CD14-positive monocyte (primary cell): ENCODE results near the gene KLHL6. TPM values are rescaled to one million over a fixed set of nuclear protein-coding genes. Genes with fewer than 3 reads are reported as not detected.

ENCODE experiments used
- DNase-seq, 3 donors: peaks; one replicate each; pipeline ENCODE4 v3.0.0-alpha.2; 2011 to 2022
- H2AFZ ChIP-seq: 2 replicates; pipeline ENCODE4 v1.6.0; 2012; ENCODE audit warnings: mild to moderate bottlenecking, low read depth, low read length, inconsistent platforms; ENCODE audit not compliant: insufficient read depth, poor library complexity, severe bottlenecking
- H3K27ac ChIP-seq, 2 donors: 1 replicate in 1 of 2; 2 replicates in 1 of 2; pipeline ENCODE4 v1.5.1; 2012 to 2013; ENCODE audit warnings: low read length in 2 of 2, control low read depth in 1 of 2, inconsistent platforms in 1 of 2, low read depth in 1 of 2, mild to moderate bottlenecking in 1 of 2
- H3K27me3 ChIP-seq, 2 donors: one replicate each; pipeline versions ENCODE4 v1.6.0 to v1.6.1; 2011 to 2013; ENCODE audit warnings: low read length in 2 of 2; ENCODE audit not compliant: control insufficient read depth in 2 of 2, insufficient read depth in 2 of 2
- H3K36me3 ChIP-seq, 2 donors: replicated peaks in 1 of 2; 1 replicate in 1 of 2; 2 replicates in 1 of 2; pipeline versions ENCODE4 v1.5.1 to v1.6.1; 2012 to 2013; ENCODE audit warnings: low read length in 2 of 2, control low read depth in 1 of 2, inconsistent platforms in 1 of 2, mild to moderate bottlenecking in 1 of 2; ENCODE audit not compliant: insufficient read depth in 2 of 2, control insufficient read depth in 1 of 2
- H3K4me1 ChIP-seq, 2 donors: 1 replicate in 1 of 2; 2 replicates in 1 of 2; pipeline versions ENCODE4 v1.5.1 to v1.6.1; 2012 to 2013; ENCODE audit warnings: low read length in 2 of 2, control low read depth in 1 of 2, inconsistent platforms in 1 of 2, mild to moderate bottlenecking in 1 of 2, moderate library complexity in 1 of 2; ENCODE audit not compliant: insufficient read depth in 2 of 2, control insufficient read depth in 1 of 2
- H3K4me2 ChIP-seq: replicated peaks from 2 replicates; pipeline ENCODE3; 2012; ENCODE audit warnings: low read length, moderate library complexity, mild to moderate bottlenecking; ENCODE audit not compliant: poor library complexity, severe bottlenecking; ENCODE audit errors: extremely low read depth
- H3K4me3 ChIP-seq, 3 experiments: fragments of 200-600 bp in 1 of 3; sonication (generic) in 1 of 3; replicated peaks in 1 of 3; 1 replicate in 2 of 3; 2 replicates in 1 of 3; pipeline ENCODE4 v1.5.1; 2011 to 2013; ENCODE audit warnings: low read length in 3 of 3, mild to moderate bottlenecking in 3 of 3, control low read depth in 2 of 3, low read depth in 2 of 3, inconsistent platforms in 1 of 3, moderate library complexity in 1 of 3
- H3K79me2 ChIP-seq: 2 replicates; pipeline ENCODE4 v1.6.0; 2012; ENCODE audit warnings: mild to moderate bottlenecking, control low read depth, inconsistent platforms, low read length, moderate library complexity; ENCODE audit not compliant: insufficient read depth
- H3K9ac ChIP-seq: 2 replicates; pipeline ENCODE4 v1.6.0; 2017; ENCODE audit warnings: low read length, mild to moderate bottlenecking; ENCODE audit not compliant: insufficient read depth, poor library complexity, severe bottlenecking
- H3K9me3 ChIP-seq, 2 donors: replicated peaks in 1 of 2; 1 replicate in 1 of 2; 2 replicates in 1 of 2; pipeline versions ENCODE4 v1.5.1 to v1.6.1; 2012 to 2013; ENCODE audit warnings: low read length in 2 of 2, control low read depth in 1 of 2; ENCODE audit not compliant: control insufficient read depth in 1 of 2, insufficient read depth in 1 of 2
- H4K20me1 ChIP-seq: 2 replicates; pipeline ENCODE4 v1.6.0; 2012; ENCODE audit warnings: mild to moderate bottlenecking, low read length, control low read depth, moderate library complexity; ENCODE audit not compliant: insufficient read depth
- H3K27ac Mint-ChIP-seq, 7 donors: one replicate each; pipeline ENCODE4 v1.8.0; 2020; ENCODE audit warnings: mild to moderate bottlenecking in 7 of 7, mixed read lengths in 7 of 7, moderate library complexity in 6 of 7, inconsistent platforms in 2 of 7
- H3K27me3 Mint-ChIP-seq, 3 donors: one replicate each; pipeline ENCODE4 v1.8.0; 2021 to 2022; ENCODE audit warnings: low read depth in 3 of 3, mild to moderate bottlenecking in 3 of 3, mixed read lengths in 3 of 3, moderate library complexity in 3 of 3, inconsistent platforms in 1 of 3
- H3K36me3 Mint-ChIP-seq, 2 donors: one replicate each; pipeline ENCODE4 v1.8.0; 2020; ENCODE audit warnings: mixed read lengths in 2 of 2, inconsistent platforms in 1 of 2, mild to moderate bottlenecking in 1 of 2
- H3K4me1 Mint-ChIP-seq: one replicate; pipeline ENCODE4 v1.8.0; 2020; ENCODE audit warnings: mild to moderate bottlenecking, mixed read lengths
- H3K4me3 Mint-ChIP-seq, 2 donors: one replicate each; pipeline ENCODE4 v1.8.0; 2020; ENCODE audit warnings: mild to moderate bottlenecking in 2 of 2, mixed read lengths in 2 of 2, moderate library complexity in 1 of 2
- H3K9me3 Mint-ChIP-seq, 7 donors: one replicate each; pipeline ENCODE4 v1.8.0; 2020 to 2022; ENCODE audit warnings: mixed read lengths in 7 of 7, mild to moderate bottlenecking in 6 of 7, moderate library complexity in 6 of 7, inconsistent platforms in 2 of 7
- WGBS: methylation state at CpG from one replicate; pipeline ENCODE4 v1.1.5; 2013; ENCODE audit warnings: missing lambda C conversion rate; ENCODE audit not compliant: insufficient coverage; 5-methylcytosine and 5-hydroxymethylcytosine counted together
- intact Hi-C, 2 donors: fragments of 100-400 bp; cut with micrococcal nuclease; formaldehyde crosslinking; loops; one replicate each; pipeline versions ENCODE4 v1.15.0 to v1.15.1; 2023
- polyA plus RNA-seq, 3 donors: library from polyadenylated mRNA; depleted of rRNA in 1 of 3; unstranded in 2 of 3; stranded (reverse) in 1 of 3; fragments of 300-500 nt in 2 of 3; fragments of >200 nt in 1 of 3; fragmentation: Illumina TruSeq in 2 of 3; gene quantifications; 1 replicate in 2 of 3; 2 replicates in 1 of 3; pipeline ENCODE4 v1.2.3, GENCODE V29; 2012 to 2021
- TF ChIP-seq, protein P1 (sequence below): fragments of 200-600 bp; IDR thresholded peaks from one replicate; pipeline ENCODE4 v1.8.0; 2022; ENCODE audit warnings: antibody characterized with exemption, mild to moderate bottlenecking

Gene KLHL6
- polyA plus RNA-seq, 3 donors, result 5.7 to 15.2 (median 10.6) TPM

DNA sequence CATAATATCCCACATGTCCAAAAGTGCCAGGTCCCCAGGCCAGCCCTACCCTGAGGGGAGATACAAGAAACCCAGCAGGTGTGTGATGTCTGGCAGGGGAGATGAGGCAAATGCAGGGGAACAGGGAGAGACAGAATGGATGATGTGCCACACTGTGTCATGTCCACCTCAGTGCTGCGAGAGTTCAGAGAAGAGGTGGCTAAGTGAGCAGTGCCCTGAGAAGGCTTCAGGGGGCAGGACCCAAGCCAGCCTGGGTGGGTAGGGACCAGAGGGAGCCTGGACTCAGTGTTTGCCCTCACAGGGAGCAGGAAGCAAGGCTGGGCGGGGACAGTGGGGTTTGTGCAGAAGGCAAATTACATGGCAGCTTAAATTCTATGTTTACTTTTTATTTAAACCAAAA lies 61.2 kb downstream of the KLHL6 start:
- Mint-ChIP-seq H3K27me3 (no peaks in the 10 kb centered on the region), H3K4me3 (no peak overlapping the region), H3K27ac (peak overlapping the region in 2 of 7 donors; percentile 5 to 56), H3K36me3 (peaks cover 66 to 79% of the 10 kb centered on the region in 2 donors), H3K4me1 (peaks cover 10% of the 10 kb centered on the region), H3K9me3 (no peaks in the 10 kb centered on the region)
- TF ChIP-seq, protein P1, sequence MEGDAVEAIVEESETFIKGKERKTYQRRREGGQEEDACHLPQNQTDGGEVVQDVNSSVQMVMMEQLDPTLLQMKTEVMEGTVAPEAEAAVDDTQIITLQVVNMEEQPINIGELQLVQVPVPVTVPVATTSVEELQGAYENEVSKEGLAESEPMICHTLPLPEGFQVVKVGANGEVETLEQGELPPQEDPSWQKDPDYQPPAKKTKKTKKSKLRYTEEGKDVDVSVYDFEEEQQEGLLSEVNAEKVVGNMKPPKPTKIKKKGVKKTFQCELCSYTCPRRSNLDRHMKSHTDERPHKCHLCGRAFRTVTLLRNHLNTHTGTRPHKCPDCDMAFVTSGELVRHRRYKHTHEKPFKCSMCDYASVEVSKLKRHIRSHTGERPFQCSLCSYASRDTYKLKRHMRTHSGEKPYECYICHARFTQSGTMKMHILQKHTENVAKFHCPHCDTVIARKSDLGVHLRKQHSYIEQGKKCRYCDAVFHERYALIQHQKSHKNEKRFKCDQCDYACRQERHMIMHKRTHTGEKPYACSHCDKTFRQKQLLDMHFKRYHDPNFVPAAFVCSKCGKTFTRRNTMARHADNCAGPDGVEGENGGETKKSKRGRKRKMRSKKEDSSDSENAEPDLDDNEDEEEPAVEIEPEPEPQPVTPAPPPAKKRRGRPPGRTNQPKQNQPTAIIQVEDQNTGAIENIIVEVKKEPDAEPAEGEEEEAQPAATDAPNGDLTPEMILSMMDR, result no peak
- WGBS, result 100% methylated on average over 1 of the region's 2 CpGs
- no peaks in the 10 kb centered on the region for H4K20me1 ChIP-seq
- H3K79me2 ChIP-seq, result no peaks in the 10 kb centered on the region
- H3K27ac ChIP-seq, result no peak overlapping the region
- no peak for DNase-seq
- intact Hi-C loops, result no loop called here
- no peak overlapping the region for H2AFZ ChIP-seq
- no peak overlapping the region for H3K9ac ChIP-seq
- H3K9me3 ChIP-seq, result no peaks in the 10 kb centered on the region
- no peak overlapping the region for H3K4me3 ChIP-seq
- no peak overlapping the region for H3K4me2 ChIP-seq
- no peaks in the 10 kb centered on the region for H3K27me3 ChIP-seq
- peaks cover 6 to 8% of the 10 kb centered on the region in 2 donors for H3K4me1 ChIP-seq
- peaks cover 57 to 87% of the 10 kb centered on the region in 2 donors for H3K36me3 ChIP-seq

DNA sequence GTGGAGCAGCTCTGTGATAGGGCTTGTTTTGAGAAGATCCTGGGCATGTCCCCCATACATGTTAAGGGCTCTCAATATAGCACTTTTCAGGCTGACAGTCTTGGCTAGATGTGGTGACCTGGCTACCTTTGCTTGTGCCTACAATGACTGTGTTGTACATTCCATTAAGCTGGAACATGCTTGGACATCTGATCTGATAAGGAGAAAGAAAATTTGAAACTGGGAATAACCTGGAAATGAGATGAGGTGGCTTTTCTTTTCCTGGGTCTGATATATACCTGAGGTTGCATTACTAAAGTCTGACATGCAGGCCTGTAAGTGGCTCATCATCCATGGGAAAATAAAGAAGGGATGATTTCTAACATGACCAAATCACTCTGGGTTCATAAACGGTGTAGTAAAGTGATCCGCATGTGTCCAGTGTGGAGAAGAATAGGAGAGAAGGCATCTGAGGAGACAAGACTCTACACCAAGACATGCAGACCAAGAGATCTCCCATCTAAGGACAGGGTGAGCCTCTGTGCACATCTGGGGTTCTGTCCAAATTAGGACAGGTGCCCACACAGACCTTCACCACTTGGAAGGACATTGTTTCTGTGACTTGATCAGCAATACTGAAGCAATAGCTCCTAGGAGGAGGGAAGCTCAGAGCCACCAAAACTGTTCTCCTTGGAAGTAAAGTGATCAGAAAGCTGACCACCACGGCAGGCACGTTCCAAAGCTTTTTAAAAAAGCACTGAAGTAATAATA lies 62.0 kb downstream of the KLHL6 start:
- DNase-seq, result no peak
- no peak overlapping the region for H3K4me2 ChIP-seq
- H3K79me2 ChIP-seq, result no peaks in the 10 kb centered on the region
- no peak overlapping the region for H3K9ac ChIP-seq
- H3K27me3 ChIP-seq, result no peaks in the 10 kb centered on the region
- H3K4me3 ChIP-seq, result no peak overlapping the region
- no peak overlapping the region for H3K27ac ChIP-seq
- no peaks in the 10 kb centered on the region for H3K9me3 Mint-ChIP-seq
- H3K27me3 Mint-ChIP-seq, result no peaks in the 10 kb centered on the region
- 100% methylated on average over 2 of the region's 4 CpGs for WGBS
- H3K4me3 Mint-ChIP-seq, result no peak overlapping the region
- H2AFZ ChIP-seq, result no peak overlapping the region
- intact Hi-C loops, result no loop called here
- no peaks in the 10 kb centered on the region for H4K20me1 ChIP-seq
- H3K4me1 Mint-ChIP-seq, result peaks cover 11% of the 10 kb centered on the region
- peak overlapping the region in 1 of 7 donors; percentile 23 for H3K27ac Mint-ChIP-seq
- H3K9me3 ChIP-seq, result no peaks in the 10 kb centered on the region
- H3K4me1 ChIP-seq, result peaks cover 8 to 11% of the 10 kb centered on the region in 2 donors
- peaks cover 49 to 87% of the 10 kb centered on the region in 2 donors for H3K36me3 ChIP-seq
- H3K36me3 Mint-ChIP-seq, result peaks cover 61 to 77% of the 10 kb centered on the region in 2 donors
- TF ChIP-seq, protein P1, result no peak
